ENCODE results near the gene OR12D1.

DNA sequence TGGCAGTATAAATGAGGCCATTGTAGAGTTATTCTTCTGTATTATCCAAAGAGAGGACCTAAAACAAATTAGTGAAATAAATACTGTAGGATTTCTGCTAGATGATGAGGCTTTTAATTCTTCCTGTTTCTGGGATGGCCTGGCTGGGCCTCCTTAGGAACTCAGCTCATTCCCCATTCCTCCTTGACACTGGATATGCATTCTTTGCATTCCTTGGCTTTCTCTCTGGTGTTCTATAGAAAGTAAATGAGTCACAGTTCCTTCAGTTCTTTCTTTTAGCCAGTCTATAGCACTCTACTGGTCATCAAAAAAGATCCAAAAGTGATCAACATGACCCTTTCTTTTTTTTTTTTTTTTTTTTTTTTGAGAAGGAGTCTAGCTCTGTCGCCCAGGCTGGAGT lies 32.9 kb downstream of the OR12D1 start:
- TF ChIP-seq ZFP30 (CRISPR knock-in tag; IDR thresholded peaks at IDR 0.05) (no peak), ZNF565 (CRISPR knock-in tag; conservative IDR thresholded peaks at IDR 0.05; ENCODE audit: low read depth) (no peak), ZFP3 (CRISPR knock-in tag; IDR thresholded peaks at IDR 0.05) (no peak), TCF4 (CRISPR knock-in tag; IDR thresholded peaks at IDR 0.05; ENCODE audit: borderline replicate concordance) (no peak), RARB (CRISPR knock-in tag; IDR thresholded peaks at IDR 0.05) (no peak), TOX (CRISPR knock-in tag; IDR thresholded peaks at IDR 0.05; ENCODE audit: borderline replicate concordance) (no peak), GLIS3 (CRISPR knock-in tag; IDR thresholded peaks at IDR 0.05) (no peak), ARNTL (CRISPR knock-in tag; IDR thresholded peaks at IDR 0.05; ENCODE audit: borderline replicate concordance, low read depth) (no peak), ZNF70 (CRISPR knock-in tag; IDR thresholded peaks at IDR 0.05) (no peak)
- TF ChIP-seq, protein P1, sequence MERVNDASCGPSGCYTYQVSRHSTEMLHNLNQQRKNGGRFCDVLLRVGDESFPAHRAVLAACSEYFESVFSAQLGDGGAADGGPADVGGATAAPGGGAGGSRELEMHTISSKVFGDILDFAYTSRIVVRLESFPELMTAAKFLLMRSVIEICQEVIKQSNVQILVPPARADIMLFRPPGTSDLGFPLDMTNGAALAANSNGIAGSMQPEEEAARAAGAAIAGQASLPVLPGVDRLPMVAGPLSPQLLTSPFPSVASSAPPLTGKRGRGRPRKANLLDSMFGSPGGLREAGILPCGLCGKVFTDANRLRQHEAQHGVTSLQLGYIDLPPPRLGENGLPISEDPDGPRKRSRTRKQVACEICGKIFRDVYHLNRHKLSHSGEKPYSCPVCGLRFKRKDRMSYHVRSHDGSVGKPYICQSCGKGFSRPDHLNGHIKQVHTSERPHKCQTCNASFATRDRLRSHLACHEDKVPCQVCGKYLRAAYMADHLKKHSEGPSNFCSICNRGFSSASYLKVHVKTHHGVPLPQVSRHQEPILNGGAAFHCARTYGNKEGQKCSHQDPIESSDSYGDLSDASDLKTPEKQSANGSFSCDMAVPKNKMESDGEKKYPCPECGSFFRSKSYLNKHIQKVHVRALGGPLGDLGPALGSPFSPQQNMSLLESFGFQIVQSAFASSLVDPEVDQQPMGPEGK (CRISPR knock-in tag; IDR thresholded peaks at IDR 0.05; ENCODE audit: borderline replicate concordance) = no peak
- TF ChIP-seq, protein P2, sequence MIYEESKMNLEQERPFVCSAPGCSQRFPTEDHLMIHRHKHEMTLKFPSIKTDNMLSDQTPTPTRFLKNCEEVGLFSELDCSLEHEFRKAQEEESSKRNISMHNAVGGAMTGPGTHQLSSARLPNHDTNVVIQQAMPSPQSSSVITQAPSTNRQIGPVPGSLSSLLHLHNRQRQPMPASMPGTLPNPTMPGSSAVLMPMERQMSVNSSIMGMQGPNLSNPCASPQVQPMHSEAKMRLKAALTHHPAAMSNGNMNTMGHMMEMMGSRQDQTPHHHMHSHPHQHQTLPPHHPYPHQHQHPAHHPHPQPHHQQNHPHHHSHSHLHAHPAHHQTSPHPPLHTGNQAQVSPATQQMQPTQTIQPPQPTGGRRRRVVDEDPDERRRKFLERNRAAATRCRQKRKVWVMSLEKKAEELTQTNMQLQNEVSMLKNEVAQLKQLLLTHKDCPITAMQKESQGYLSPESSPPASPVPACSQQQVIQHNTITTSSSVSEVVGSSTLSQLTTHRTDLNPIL (CRISPR knock-in tag; IDR thresholded peaks at IDR 0.05; ENCODE audit: low read depth) = no peak

All from SK-N-SH treated with all-trans-retinoic acid at 6 μM for 48 hours (cell line).